Stimulated activated CD8-positive, alpha-beta memory T cell treated with anti-CD3 and anti-CD28 coated beads, Interleukin-12 subunit alpha, Interleukin-12 subunit beta, amount 100 ng/mL, for 24 hours (primary cell): ENCODE measurements around the gene CNTD1.
A peak's percentile ranks its signal among the peaks of the same experiment; 100 is the strongest.

Source experiments
- DNase-seq: peaks from one replicate; pipeline ENCODE4 v3.0.0-alpha.2; 2020; ENCODE audit errors: extremely low read depth

CNTD1 gene

GRCh38 chr17:42804918-42805367 is 6.3 kb downstream of the CNTD1 start:
- no peak for DNase-seq

DNA sequence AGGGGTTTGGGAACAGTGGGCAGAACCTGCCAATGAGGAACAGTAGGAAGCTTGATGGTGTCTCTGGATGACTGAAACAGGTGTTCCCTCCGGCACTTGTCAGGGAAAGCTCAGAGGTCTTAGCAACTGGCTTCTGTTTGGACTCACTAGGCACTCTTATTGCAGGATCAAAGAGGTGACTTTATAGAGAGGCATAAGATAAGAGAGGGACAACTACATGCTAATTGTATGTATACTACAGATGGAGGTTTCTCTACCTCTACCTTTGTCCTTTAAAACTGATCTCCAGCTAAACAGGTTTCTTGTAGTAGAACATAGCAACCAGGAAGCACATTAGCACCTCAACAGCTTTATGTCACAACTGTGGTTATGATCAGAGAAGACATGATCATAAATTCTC is 7.6 kb downstream of the CNTD1 start:
- DNase-seq: no peak

- no peak for DNase-seq
Measured at GRCh38 chr17:42809250-42809649, 10.6 kb downstream of the CNTD1 start.

- DNase-seq: no peak
Measured at GRCh38 chr17:42814633-42815399, 16.2 kb downstream of the CNTD1 start.

GRCh38 chr17:42817866-42818265 is 19.2 kb downstream of the CNTD1 start:
- no peak for DNase-seq

DNA sequence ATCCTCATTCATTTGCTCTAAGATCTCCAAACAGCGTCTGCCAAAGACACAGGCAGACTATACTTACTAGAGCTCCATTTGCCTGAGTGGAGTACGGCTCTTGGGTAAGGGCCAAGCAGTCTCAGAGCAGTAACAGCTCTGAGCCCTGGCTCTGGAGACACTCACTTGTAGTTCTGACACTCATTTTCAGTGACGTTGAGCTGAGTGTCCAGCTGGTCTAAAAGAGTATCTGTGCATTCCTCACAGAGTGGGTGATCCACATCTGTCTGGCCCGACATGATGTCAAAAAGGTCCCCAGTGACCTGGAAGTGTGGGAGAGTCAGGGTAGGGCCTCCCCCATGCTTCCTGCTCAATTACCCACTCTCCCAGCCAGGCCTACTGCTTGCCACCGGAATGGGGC is 19.7 kb downstream of the CNTD1 start:
- DNase-seq: no peak

DNA sequence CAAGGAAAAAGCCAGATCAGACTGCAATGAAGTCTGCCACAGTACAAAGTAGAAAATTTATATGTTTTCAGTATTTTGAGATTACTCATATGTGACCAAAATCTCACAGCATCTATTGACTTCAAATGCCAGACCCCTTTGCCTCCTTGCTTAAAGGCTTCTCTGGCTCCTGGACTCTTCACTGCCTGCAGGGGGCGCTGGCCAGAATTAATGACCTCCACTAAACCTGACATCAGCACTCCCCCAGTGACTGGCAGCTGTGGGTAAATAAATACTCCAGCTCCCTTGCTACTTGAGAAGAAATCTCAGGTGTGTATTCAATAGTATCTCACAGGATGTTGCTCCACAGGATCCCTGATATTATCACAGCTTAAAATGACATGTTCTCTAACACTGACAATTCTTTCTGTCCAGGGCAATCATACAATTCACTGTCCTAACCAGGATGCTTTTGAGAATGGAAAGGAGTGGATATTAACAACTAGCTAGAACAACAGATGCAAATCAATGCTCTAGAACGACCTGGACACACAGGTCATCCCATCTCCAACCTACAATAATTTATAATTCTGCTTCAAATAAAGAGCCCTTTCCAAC is 21.4 kb downstream of the CNTD1 start:
- DNase-seq: peak; percentile 32

- DNase-seq: no peak
Measured at GRCh38 chr17:42821176-42821575, 22.5 kb downstream of the CNTD1 start.

- DNase-seq: no peak
Measured at GRCh38 chr17:42827472-42827871, 28.8 kb downstream of the CNTD1 start.

- no peak for DNase-seq
Measured at GRCh38 chr17:42830971-42831370, 32.3 kb downstream of the CNTD1 start.

DNA sequence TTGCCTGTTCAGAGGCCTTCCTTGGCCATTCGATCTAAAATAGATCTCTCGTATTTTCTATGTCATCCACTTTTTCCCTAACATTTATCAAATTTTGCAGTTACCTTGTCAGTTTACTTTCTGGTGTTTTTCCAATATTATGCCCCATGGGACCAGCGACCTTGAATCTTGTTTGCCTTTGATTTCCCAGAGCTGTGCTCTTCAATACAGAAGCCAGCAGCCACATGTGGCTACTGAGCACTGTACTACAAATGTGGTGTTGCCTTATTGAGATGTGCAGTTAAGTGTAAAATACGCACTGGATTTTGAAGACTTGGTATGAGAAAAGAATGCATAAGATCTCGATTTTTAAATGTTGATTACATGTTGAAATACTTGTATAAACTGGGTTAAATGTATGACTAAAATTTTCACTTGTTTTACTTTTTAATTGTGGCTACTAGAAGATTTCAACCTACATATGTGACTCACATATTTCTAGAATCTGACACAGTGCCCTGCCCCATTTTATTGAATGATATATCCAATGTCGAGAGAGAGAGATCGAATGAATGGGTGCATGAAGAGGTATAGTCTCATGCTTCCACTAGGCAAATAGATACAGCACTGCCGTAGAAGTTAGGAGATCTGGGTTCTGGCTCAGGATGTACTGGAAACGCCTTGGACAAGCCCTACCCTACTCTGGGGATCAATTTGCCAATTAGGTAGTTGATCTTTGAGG is 33.7 kb downstream of the CNTD1 start:
- no peak for DNase-seq

GRCh38 chr17:42832934-42833766 is 34.5 kb downstream of the CNTD1 start, which contains the start of gene PSME3:
Gene PSME3, plus strand, starts transcription at chr17:42833397. Its CDS starts 235 bp downstream, at chr17:42833632.
- DNase-seq: peak; percentile 82

GRCh38 chr17:42833767-42834422 is 35.2 kb downstream of the CNTD1 start:
- DNase-seq: no peak

DNA sequence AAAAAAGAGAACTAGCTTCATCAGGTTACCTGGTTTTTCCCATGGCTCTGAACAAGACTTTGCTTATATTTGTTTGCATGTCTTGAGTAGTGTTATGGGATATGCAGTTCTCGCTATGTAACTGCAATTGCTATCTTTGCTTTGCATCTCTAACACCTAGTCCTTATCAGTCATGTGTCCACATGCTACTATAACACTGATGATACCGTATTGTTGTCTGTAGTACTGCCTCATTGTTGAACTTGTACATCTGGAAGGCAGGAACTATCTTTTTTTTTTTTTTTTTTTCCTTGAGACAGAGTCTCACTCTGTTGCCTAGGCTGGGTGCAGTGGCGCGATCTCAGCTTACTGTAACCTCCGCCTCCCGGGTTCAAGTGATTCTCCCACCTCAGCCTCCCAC is 37.1 kb downstream of the CNTD1 start:
- DNase-seq: no peak

GRCh38 chr17:42841975-42842685 is 43.5 kb downstream of the CNTD1 start:
- DNase-seq: no peak

- DNase-seq: no peak
Measured at GRCh38 chr17:42843358-42843934, 44.8 kb downstream of the CNTD1 start.

DNA sequence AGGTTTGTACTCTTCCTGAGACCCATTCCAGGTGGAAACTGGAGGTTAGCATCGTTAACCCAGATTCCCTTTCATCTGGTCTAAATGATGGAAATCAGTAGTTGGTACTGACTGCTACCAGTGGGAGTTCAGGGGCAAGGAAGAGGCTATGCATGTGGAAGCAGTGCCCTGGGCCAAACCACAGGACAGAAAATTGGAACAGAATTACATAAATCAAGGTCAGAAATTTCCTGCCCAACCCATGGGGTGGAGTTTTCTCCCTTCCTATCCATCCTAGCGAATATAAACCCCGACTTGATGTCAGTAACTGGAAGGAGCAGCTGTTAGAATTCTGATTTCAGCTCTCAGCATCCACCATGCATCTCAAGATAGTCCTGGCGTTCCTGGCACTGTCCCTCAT is 45.6 kb downstream of the CNTD1 start, which contains the start of gene AOC2:
AOC2 (plus strand) TSS at position 310 of the 400 bp plus-strand sequence; CDS start at position 357, 47 bp downstream.
- no peak for DNase-seq

- no peak for DNase-seq
Measured at GRCh38 chr17:42844761-42845555, 46.3 kb downstream of the CNTD1 start.

- DNase-seq: no peak
Measured at GRCh38 chr17:42845556-42845917, 46.9 kb downstream of the CNTD1 start.
